Measurements from ENCODE around the gene LYZL4. TPM values are rescaled to one million over a fixed set of nuclear protein-coding genes. Genes with fewer than 3 reads are reported as not detected.

The LYZL4 gene
- total RNA-seq, 1 donor from 2014 or later = not detected

- intact Hi-C loops (cut with micrococcal nuclease) = no loop called here
Observed at GRCh38 chr3:42430781-42431532, 20.5 kb upstream of the LYZL4 start.

GRCh38 chr3:42428830-42429229 is 18.4 kb upstream of the LYZL4 start:
- intact Hi-C loops (cut with micrococcal nuclease) = no loop called here

GRCh38 chr3:42425736-42426407 is 15.5 kb upstream of the LYZL4 start:
- intact Hi-C loops (cut with micrococcal nuclease) = no loop called here

GRCh38 chr3:42424911-42425310 is 14.5 kb upstream of the LYZL4 start:
- intact Hi-C loops (cut with micrococcal nuclease) = no loop called here

GRCh38 chr3:42421818-42422796 is 11.7 kb upstream of the LYZL4 start:
- intact Hi-C loops (cut with micrococcal nuclease) = no loop called here

- intact Hi-C loops (cut with micrococcal nuclease) = no loop called here
Observed at GRCh38 chr3:42419563-42419962, 9.2 kb upstream of the LYZL4 start.

- intact Hi-C loops (cut with micrococcal nuclease) = no loop called here
Observed at GRCh38 chr3:42412526-42413155, 2.2 kb upstream of the LYZL4 start.

GRCh38 chr3:42411429-42411828 is 1.0 kb upstream of the LYZL4 start:
- intact Hi-C loops (cut with micrococcal nuclease) = no loop called here

- intact Hi-C loops (cut with micrococcal nuclease) = no loop called here
Observed at GRCh38 chr3:42408156-42408555, 2.3 kb downstream of the LYZL4 start.

- intact Hi-C loops (cut with micrococcal nuclease) = no loop called here
Observed at GRCh38 chr3:42406727-42407450, 3.5 kb downstream of the LYZL4 start.

GRCh38 chr3:42405857-42406256 is 4.6 kb downstream of the LYZL4 start:
- intact Hi-C loops (cut with micrococcal nuclease) = no loop called here

GRCh38 chr3:42403737-42404136 is 6.7 kb downstream of the LYZL4 start:
- intact Hi-C loops (cut with micrococcal nuclease) = no loop called here

GRCh38 chr3:42402394-42403096 is 7.9 kb downstream of the LYZL4 start:
- intact Hi-C loops (cut with micrococcal nuclease) = no loop called here

- intact Hi-C loops (cut with micrococcal nuclease) = no loop called here
Observed at GRCh38 chr3:42398080-42398479, 12.3 kb downstream of the LYZL4 start.

GRCh38 chr3:42397644-42398043 is 12.8 kb downstream of the LYZL4 start:
- intact Hi-C loops (cut with micrococcal nuclease) = no loop called here

GRCh38 chr3:42394579-42395288 is 15.7 kb downstream of the LYZL4 start:
- intact Hi-C loops (cut with micrococcal nuclease) = no loop called here

- intact Hi-C loops (cut with micrococcal nuclease) = no loop called here
Observed at GRCh38 chr3:42387802-42388651, 22.4 kb downstream of the LYZL4 start.

- intact Hi-C loops (cut with micrococcal nuclease) = no loop called here
Observed at GRCh38 chr3:42381551-42382082, 28.8 kb downstream of the LYZL4 start.

All from T-helper 1 cell treated with Interleukin-12 subunit alpha and Interleukin-12 subunit beta and Interleukin-4 antibody, amounts not matched to agents 30 ng/mL and 1 ng/mL, for 36 hours (primary cell).